Small intestine (tissue), 7 donors: Measurements from ENCODE around the gene CLEC4G. TPM values are rescaled to one million over a fixed set of nuclear protein-coding genes. Genes with fewer than 3 reads are reported as not detected.

Experiments
- DNase-seq, 2 donors: peaks; one replicate each; pipeline versions ENCODE4 v3.0.0 to v3.0.0-alpha.2; 2013
- FAIRE-seq: peaks from 2 replicates; lab custom pipeline; 2012; peaks lifted over from hg19 to GRCh38; lab: Jason Lieb, UNC
- H3K27ac ChIP-seq, 3 donors: one replicate each; pipeline ENCODE4 v1.5.1; 2013; ENCODE audit warnings: low read length in 2 of 3, mild to moderate bottlenecking in 2 of 3, control low read depth in 1 of 3, inconsistent platforms in 1 of 3, low read depth in 1 of 3, moderate library complexity in 1 of 3
- H3K27me3 ChIP-seq, 3 donors: one replicate each; pipeline ENCODE4 v1.6.1; 2013; ENCODE audit warnings: low read length in 3 of 3, inconsistent platforms in 1 of 3; ENCODE audit not compliant: control insufficient read depth in 3 of 3, insufficient read depth in 3 of 3
- H3K36me3 ChIP-seq, 3 donors: one replicate each; pipeline ENCODE4 v1.6.1; 2013; ENCODE audit warnings: low read length in 3 of 3, inconsistent platforms in 1 of 3, low read depth in 1 of 3, mild to moderate bottlenecking in 1 of 3, moderate library complexity in 1 of 3; ENCODE audit not compliant: control insufficient read depth in 3 of 3, insufficient read depth in 2 of 3
- H3K4me1 ChIP-seq, 3 donors: one replicate each; pipeline ENCODE4 v1.6.1; 2013; ENCODE audit warnings: low read length in 2 of 3, inconsistent platforms in 1 of 3, low read depth in 1 of 3, mild to moderate bottlenecking in 1 of 3, moderate library complexity in 1 of 3; ENCODE audit not compliant: control insufficient read depth in 3 of 3, insufficient read depth in 2 of 3
- H3K4me3 ChIP-seq, 3 donors: one replicate each; pipeline ENCODE4 v1.5.1; 2013; ENCODE audit warnings: low read length in 3 of 3, control low read depth in 1 of 3, inconsistent platforms in 1 of 3, low read depth in 1 of 3, mild to moderate bottlenecking in 1 of 3, moderate library complexity in 1 of 3
- H3K9me3 ChIP-seq, 2 donors: one replicate each; pipeline ENCODE4 v1.6.1; 2013; ENCODE audit warnings: low read depth in 1 of 2, low read length in 1 of 2; ENCODE audit not compliant: control insufficient read depth in 2 of 2, insufficient read depth in 1 of 2
- WGBS, 3 donors: extraction: QIAGEN DNeasy Blood & Tissue Kit; methylation state at CpG; one replicate each; pipeline ENCODE4 v1.1.7; 2013; 5-methylcytosine and 5-hydroxymethylcytosine counted together
- polyA plus RNA-seq, 4 donors: library from polyadenylated mRNA; stranded (reverse) in 3 of 4; unstranded in 1 of 4; fragments of 200-250 nt in 3 of 4; fragments of 120-200 nt in 1 of 4; gene quantifications; one replicate each; pipeline versions ENCODE4 v1.2.1 to v1.2.3, GENCODE V29; 2013
- donor health status: healthy with polysubstance abuse.
- donor health status: control.
- donor health status: control.
- donor health status: Bipolar disorder and iron deficiency.
- donor health status: healthy.

CLEC4G gene
- polyA plus RNA-seq, 4 donors, result 0.18 to 1.9 (median 0.73) TPM; not detected in 1

DNA sequence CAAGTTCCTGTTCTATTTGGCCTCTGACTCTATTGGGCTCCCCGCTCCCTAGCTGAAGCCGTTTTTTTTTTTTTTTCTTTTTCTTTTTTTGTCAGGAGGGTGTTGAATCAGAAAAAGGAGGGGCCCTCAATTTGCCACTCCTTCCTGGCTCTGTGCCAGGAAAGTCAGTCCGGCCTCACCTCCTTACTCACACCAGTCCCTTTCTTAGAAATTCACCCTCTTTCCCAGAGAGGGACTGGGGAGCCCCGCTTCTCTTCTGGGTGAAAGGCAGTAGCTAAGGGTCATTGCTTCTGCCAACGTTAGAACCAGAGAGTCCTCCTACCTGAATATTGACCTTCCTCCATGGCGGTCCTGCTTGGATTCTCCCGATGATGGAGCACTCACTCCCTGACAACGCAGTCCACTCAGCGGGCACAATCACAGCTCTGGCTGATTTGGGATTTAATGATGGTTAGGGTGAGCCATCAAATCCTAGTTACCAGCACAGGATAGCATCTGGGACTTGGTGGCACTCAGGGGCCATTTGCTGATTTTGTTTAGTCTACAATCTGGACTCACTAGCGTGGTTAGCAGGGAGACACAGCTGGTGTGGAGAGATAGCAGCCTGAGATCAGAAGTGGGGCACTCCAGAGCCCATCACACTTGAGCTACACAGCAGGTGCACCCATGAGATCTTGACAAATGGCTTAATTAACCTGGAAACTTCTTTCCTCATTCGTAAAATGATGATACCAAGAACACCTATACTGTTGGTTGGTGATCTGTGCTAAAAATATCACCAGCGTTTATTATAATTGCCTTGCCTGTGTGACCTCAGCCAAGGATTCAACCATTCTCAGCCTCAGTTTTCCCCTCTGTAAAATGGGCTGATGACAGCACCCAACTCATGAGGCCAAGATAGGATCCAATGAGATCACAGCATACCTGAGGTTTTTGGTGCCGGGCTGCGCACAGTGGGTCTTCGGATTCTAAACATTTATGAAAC lies 32.2 kb downstream of the CLEC4G start:
- 52 to 59% (median 55%) methylated on average over 15 of the region's 15 CpGs for WGBS, 3 donors
- Histone ChIP-seq H3K9me3 (no peaks in the 10 kb centered on the region), H3K4me1 (no peaks in the 10 kb centered on the region), H3K36me3 (no peaks in the 10 kb centered on the region), H3K27me3 (peaks cover 0 to 16% (median 0%) of the 10 kb centered on the region in 3 donors), H3K27ac (no peak overlapping the region), H3K4me3 (no peak overlapping the region)
- FAIRE-seq (no peak), DNase-seq (no peak)

DNA sequence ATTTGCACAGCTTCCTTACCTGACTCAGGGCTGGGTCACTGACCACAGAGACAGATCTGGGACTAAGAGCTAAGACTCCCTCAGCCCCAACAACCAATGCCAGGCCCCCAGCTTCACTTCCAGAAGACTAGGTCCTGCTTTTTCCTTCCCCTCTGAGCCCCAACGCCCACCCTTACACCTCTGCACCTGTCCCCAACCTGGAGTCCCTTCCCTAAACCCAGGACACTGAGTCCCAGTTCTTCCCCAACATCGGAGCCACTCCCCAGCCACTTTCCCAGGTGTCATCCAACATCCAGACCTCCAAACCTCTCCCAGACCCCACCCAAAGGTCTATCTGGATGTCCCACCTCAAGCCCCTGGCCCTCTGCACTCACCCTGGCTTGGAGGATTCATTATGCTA lies 32.9 kb downstream of the CLEC4G start:
- Histone ChIP-seq H3K9me3 (no peaks in the 10 kb centered on the region), H3K27me3 (peaks cover 0 to 16% (median 0%) of the 10 kb centered on the region in 3 donors), H3K4me1 (no peaks in the 10 kb centered on the region), H3K27ac (no peak overlapping the region), H3K4me3 (no peak overlapping the region), H3K36me3 (no peaks in the 10 kb centered on the region)
- DNase-seq, result no peak
- 25 to 41% (median 30%) methylated on average over 2 of the region's 2 CpGs for WGBS, 3 donors
- FAIRE-seq, result no peak

DNA sequence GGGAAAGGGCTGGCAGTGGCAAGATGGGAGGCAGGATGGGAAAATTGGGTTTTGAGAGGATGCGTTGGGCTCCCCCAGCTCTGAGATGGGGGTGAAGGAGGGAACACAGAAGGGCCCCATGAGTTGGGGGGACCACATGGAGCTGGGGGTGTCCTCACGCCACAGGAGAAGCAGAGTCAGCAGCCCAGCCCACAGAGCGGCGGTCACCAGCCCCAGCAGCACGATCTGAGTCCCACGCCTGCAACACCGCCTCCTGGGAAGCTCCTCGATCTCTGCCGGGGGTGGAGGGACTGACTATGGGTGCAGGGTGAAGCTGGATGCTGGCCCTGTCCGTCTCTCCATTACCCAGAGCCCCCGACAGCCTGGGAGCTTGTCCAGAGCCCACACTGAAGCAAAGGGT lies 33.3 kb downstream of the CLEC4G start:
- H3K4me1 ChIP-seq, result no peaks in the 10 kb centered on the region
- 25 to 35% (median 30%) methylated on average over 7 to 11 of the region's 11 CpGs for WGBS, 3 donors
- H3K4me3 ChIP-seq, result no peak overlapping the region
- H3K36me3 ChIP-seq, result no peaks in the 10 kb centered on the region
- H3K27me3 ChIP-seq, result peaks cover 0 to 16% (median 0%) of the 10 kb centered on the region in 3 donors
- no peak for DNase-seq
- no peaks in the 10 kb centered on the region for H3K9me3 ChIP-seq
- FAIRE-seq, result no peak
- H3K27ac ChIP-seq, result no peak overlapping the region

- Histone ChIP-seq H3K36me3 (no peaks in the 10 kb centered on the region), H3K27me3 (peaks cover 0 to 16% (median 0%) of the 10 kb centered on the region in 3 donors), H3K9me3 (no peaks in the 10 kb centered on the region), H3K27ac (no peak overlapping the region), H3K4me1 (no peaks in the 10 kb centered on the region), H3K4me3 (no peak overlapping the region)
- DNase-seq (no peak), FAIRE-seq (no peak)
- WGBS, 3 donors, result 78 to 85% (median 78%) methylated on average over 10 of the region's 10 CpGs
Observed at GRCh38 chr19:7697721-7698287, 34.1 kb downstream of the CLEC4G start.

DNA sequence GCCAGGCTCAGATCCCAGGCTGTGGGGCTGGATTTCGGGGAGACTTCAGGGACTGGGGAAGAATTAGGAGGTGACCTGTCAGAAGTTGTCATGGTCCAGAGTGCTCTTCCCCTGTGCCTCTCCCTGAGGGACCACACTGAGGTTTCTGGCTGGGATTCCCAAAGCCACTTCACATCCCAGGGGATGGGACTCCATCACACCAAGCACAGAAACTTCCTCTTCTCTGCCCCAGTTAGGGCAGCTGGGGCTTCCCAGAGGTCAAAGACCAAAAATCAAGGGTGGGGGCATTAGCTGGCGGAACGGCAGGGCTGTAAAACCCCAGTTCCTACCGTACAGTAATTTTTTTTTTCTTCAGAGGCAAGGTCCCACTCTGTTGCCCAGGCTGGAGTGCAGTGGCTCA lies 37.4 kb downstream of the CLEC4G start:
- Histone ChIP-seq H3K27me3 (peaks cover 0 to 19% (median 0%) of the 10 kb centered on the region in 3 donors), H3K4me3 (no peak overlapping the region), H3K4me1 (no peaks in the 10 kb centered on the region), H3K9me3 (no peaks in the 10 kb centered on the region), H3K36me3 (no peaks in the 10 kb centered on the region), H3K27ac (no peak overlapping the region)
- 15 to 52% (median 34%) methylated on average over 4 of the region's 4 CpGs for WGBS, 3 donors
- FAIRE-seq (no peak), DNase-seq (no peak)

DNA sequence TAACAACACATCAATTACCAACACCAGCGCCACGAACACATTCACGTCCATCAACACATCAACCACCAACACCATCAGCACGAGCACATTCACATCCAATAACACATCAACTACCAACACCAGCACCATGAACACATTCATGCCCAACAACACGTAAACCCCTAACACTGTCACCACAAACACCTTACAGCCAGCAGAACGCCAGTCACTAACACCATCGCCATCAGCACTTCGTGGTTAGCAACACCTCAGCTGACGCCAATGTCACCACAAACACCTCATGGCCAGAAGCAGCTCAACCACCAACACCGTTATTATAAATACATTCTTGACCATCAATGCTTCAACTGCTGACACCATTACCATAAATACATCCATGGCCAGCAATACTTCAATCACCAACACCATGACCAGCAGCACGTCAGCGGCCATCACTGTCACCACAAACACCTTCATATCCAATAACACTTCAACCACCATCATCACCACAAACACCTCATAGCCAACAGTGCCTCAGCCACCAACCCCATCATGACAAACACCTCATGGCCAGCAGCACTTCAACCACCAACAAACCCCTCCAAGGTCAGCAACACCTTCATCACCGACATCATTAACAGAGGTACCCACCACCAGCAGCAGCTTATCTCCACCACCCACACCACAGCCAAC lies 39.4 kb downstream of the CLEC4G start:
- 59 to 67% (median 67%) methylated on average over 13 of the region's 13 CpGs for WGBS, 3 donors
- H3K4me1 ChIP-seq, result no peaks in the 10 kb centered on the region
- no peak for FAIRE-seq
- no peak overlapping the region for H3K27ac ChIP-seq
- peaks cover 0 to 19% (median 0%) of the 10 kb centered on the region in 3 donors for H3K27me3 ChIP-seq
- no peak for DNase-seq
- no peaks in the 10 kb centered on the region for H3K9me3 ChIP-seq
- no peaks in the 10 kb centered on the region for H3K36me3 ChIP-seq
- no peak overlapping the region for H3K4me3 ChIP-seq

DNA sequence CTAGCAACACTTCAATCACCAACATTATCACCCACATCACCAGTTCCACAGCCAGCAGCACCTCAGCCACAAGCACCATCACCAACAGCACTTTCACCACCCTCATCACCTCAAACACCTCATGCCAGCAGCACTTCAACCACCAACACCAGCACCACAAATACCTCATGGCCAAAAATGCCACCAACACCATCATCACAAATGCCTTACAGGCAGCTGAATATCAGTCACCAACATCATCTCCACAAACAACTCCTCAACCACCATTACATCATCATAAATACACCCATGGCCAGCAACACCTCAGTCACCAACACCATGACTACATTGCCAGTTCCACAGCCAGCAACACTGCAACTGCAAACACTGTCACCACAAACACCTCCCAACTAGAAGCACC lies 40.4 kb downstream of the CLEC4G start:
- DNase-seq (no peak), FAIRE-seq (no peak)
- H3K4me3 ChIP-seq, result no peak overlapping the region
- no peak overlapping the region for H3K27ac ChIP-seq
- H3K9me3 ChIP-seq, result no peaks in the 10 kb centered on the region
- H3K36me3 ChIP-seq, result no peaks in the 10 kb centered on the region
- no peaks in the 10 kb centered on the region for H3K4me1 ChIP-seq
- peaks cover 0 to 19% (median 0%) of the 10 kb centered on the region in 3 donors for H3K27me3 ChIP-seq

- no peak for DNase-seq
- peaks cover 0 to under 1% (median 0%) of the 10 kb centered on the region in 3 donors for H3K36me3 ChIP-seq
- H3K27ac ChIP-seq, result no peak overlapping the region
- no peaks in the 10 kb centered on the region for H3K4me1 ChIP-seq
- no peaks in the 10 kb centered on the region for H3K9me3 ChIP-seq
- peaks cover 0 to 19% (median 0%) of the 10 kb centered on the region in 3 donors for H3K27me3 ChIP-seq
- H3K4me3 ChIP-seq, result no peak overlapping the region
- WGBS, 3 donors, result 69 to 83% (median 72%) methylated on average over 8 of the region's 8 CpGs
- no peak for FAIRE-seq
Observed at GRCh38 chr19:7690779-7691258, 41.1 kb downstream of the CLEC4G start.
